DMS153 treated with DMSO at 0.1 percent for 48 hours (cell line): ENCODE data around the gene ZMPSTE24.

Source experiments
- DNase-seq: peaks from one replicate; lab custom pipeline; 2025; ENCODE audit not compliant: unreplicated experiment; lab: John Stamatoyannopoulos, UW

ZMPSTE24 gene

GRCh38 chr1:40303051-40303771 lies 45.2 kb downstream of the ZMPSTE24 start:
- DNase-seq: no peak

- DNase-seq: no peak
These were observed 45.8 kb downstream of the ZMPSTE24 start for GRCh38 chr1:40303790-40304189.

- no peak for DNase-seq
These were observed 47.4 kb downstream of the ZMPSTE24 start for GRCh38 chr1:40305451-40305850.

- DNase-seq: no peak
These were observed 47.8 kb downstream of the ZMPSTE24 start for GRCh38 chr1:40305871-40306270.

DNA sequence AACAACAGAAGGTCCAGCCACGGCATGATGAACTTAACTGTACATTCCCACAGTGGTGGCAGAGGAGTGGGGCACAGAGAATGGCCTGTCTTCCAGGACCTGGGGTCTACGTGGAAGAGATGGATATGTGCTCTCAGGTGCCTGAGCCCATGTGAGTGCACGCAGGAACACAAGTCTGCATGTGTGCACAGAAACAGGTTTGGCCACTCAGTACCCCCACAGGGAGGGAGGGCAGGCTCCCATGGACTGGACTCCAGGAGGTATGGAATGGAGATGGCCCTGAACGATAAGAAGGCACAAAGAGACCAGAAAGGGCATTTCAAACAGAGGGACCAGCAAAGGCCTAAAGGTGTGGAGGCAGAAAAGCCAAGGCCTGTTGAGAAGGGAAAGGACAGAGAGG lies 48.3 kb downstream of the ZMPSTE24 start:
- DNase-seq: no peak

DNA sequence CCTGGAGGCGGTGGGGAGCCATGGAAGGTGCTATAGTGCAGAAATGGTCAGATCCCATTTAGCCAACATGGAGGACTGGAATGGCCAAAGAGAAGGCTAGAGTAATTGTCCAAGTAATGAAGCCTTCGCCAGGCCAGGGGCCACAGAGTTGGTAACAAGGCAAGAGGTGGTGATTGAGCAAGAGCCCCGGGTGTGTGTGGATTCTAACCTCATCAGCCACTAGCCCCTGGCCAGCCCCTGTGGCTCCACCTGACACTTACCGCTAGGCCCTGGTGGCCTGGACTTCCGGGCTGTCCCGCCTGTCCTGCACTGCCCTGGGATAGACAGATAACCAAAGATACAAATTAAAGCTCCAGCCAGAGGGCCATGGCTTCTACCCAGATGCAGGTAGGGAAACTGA lies 49.1 kb downstream of the ZMPSTE24 start:
- no peak for DNase-seq

DNA sequence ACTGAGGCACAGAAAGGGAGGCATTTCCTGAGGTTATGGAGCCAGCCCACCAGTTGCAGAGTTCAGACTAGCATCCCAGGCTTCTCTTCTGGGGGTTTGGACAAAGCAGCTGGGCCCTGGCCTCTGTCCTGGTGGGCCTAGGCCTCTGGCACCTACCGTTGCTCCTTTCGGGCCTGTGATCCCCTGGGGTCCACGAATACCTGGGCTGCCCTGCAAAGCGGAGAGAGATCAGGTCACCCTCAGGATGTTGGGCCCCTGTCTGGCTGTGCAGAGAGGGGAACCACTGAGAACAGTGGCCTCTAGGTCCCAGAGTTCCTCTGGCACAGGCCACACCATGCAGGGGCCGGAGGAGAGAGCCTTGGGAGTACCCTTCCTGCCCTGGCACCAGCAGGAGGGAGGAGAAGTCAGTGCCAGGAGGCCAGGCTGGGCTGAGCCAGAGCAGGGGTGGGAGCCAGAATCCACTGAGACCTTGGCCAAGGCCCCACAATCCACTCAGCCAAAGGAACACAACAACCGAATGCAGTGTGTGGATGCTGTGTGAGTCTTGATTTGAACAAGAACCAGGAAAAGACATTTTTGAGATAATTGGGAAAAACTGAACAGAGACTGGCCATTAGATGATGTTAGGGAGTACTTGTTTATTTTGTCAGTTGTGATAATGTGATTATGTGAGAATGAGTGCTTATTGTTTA lies 50.1 kb downstream of the ZMPSTE24 start:
- DNase-seq: no peak

DNA sequence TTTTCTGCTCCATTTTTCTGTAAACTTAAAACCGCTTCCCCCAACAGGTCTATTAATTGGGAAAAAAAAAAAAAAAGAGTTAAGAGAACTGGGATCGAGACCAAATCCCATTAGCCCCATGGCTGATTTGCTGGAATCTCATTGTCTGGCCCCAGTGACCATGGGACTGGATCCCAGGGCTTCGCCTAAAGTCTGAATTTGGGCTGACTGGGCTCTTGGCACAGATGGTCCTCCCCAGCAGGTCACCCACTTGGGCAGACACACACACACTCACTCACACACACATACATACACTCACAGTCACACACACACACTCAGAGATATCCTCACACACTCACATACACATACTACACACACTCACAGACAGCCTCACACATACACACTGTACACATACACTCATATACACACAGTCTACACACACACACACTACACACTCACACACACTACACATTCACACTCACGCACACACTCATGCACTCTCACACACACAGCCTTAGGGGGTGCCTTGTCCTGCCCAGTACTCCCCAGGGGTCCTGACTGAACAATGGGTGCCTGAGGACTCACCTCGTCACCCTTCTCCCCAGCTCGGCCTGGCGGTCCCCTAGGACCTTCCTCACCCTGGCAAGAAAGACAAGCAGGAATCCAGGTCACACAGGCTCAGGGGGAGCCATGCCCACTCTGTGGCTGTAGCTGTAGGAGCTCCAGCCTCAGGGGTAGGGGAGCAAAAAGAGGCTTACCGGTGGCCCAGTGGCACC lies 51.5 kb downstream of the ZMPSTE24 start:
- DNase-seq: no peak

- no peak for DNase-seq
These were observed 52.1 kb downstream of the ZMPSTE24 start for GRCh38 chr1:40310129-40310461.

GRCh38 chr1:40310983-40311642 lies 53.1 kb downstream of the ZMPSTE24 start:
- DNase-seq: no peak

GRCh38 chr1:40311692-40312091 lies 53.7 kb downstream of the ZMPSTE24 start:
- no peak for DNase-seq

- no peak for DNase-seq
These were observed 54.5 kb downstream of the ZMPSTE24 start for GRCh38 chr1:40312238-40313205.

DNA sequence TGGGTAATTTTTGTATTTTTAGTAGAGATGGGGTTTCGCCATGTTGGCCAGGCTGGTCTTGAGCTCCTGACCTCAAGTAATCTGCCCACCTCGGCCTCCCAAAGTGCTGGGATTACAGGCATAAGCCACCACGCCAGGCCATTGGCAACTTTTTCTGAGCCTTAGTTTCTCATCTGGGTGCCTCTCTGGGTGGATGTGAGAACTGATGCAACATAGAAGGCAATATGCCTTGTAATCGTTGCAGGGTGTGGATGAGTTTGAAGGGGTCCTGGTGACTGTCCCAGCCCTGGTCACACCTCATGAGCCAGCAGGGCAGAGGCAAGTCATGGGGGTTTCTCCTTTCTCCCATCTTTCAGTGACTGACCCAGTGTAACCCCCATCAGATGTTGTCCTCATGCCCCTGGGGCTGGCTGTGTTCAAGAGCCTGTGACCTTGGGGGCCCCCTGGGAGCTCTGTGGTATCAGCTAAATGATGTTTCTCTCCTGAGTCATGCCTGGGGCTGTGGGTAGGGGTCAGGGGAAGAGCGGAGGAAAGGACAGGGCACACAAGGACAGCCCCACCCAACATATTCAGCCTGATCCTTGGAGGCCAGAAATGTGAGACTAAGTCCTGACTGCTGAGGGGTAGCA lies 55.4 kb downstream of the ZMPSTE24 start:
- DNase-seq: no peak

- no peak for DNase-seq
These were observed 56.1 kb downstream of the ZMPSTE24 start for GRCh38 chr1:40313958-40314720.

GRCh38 chr1:40314721-40315238 lies 56.7 kb downstream of the ZMPSTE24 start:
- DNase-seq: no peak

- DNase-seq: peak; percentile 98
These were observed 57.3 kb downstream of the ZMPSTE24 start for GRCh38 chr1:40315239-40315794.

GRCh38 chr1:40315795-40316594 lies 58.0 kb downstream of the ZMPSTE24 start:
- DNase-seq: peak; percentile 64
